Measurements from ENCODE around the gene MUTYH.
A peak's percentile ranks its signal among the peaks of the same experiment; 100 is the strongest.
"Not testable (repeated sequence)": the region's sequence is repeated elsewhere in the genome, so short reads cannot be mapped to it uniquely, and the experiment has no call there.

MUTYH gene

DNA sequence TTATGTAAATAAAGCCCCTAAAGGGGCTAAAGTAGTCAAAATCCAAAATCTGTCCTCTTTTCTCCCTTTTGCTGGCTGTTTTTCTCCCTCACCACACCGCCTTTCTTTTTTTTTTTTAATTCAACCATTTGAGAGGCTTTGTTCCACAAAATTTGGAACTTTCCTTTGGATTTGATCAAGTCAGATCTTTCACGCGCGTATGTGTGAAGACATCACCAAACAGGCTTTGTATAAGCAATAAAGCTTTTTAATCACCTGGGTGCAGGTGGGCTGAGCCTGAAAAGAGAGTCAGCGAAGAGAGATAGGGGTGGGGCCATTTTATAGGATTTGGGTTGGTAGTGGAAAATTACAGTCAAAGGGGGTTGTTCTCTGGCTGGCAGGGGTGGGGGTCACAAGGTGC is 18.8 kb downstream of the MUTYH start:
- DNase-seq (ENCODE audit: low spot score), result no peak

DNA sequence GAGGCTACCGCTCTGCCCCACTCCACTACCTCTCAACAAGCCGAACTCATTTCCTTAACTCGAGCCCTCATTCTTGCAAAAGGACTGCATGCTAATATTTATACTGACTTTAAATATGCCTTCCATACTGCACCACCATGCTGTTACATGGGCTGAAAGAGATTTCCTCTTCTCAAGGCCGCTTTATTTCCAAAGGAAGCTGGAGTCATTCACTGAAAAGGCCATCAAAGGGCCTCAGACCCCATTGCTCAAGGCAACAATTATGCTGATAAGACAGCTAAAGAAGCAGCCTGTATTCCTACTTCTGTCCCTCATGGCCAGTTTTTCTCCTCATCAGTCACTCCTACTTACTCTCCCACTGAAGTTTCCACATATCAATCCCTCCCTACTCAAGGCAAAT is 20.5 kb downstream of the MUTYH start:
- DNase-seq (ENCODE audit: low spot score), result no peak

DNA sequence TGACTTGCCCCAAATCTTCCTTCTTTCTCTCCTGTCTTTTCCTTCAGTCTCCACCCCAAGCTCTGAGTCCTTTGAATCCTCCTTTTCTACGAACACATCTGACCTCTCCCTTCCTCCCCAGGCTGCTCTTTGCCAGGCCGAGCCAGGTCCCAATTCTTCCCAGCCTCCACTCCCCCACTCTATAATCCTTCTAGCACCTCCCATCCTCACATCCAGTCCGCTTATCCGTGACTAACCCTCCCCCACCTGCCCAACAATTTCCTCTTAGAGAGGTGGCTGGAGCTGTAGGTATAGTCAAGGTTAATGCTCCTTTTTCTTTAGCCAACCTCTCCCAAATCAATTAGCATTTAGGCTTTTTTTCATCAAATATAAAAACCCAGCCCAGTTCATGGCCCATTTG is 23.1 kb downstream of the MUTYH start:
- no peak for DNase-seq (ENCODE audit: low spot score)

DNA sequence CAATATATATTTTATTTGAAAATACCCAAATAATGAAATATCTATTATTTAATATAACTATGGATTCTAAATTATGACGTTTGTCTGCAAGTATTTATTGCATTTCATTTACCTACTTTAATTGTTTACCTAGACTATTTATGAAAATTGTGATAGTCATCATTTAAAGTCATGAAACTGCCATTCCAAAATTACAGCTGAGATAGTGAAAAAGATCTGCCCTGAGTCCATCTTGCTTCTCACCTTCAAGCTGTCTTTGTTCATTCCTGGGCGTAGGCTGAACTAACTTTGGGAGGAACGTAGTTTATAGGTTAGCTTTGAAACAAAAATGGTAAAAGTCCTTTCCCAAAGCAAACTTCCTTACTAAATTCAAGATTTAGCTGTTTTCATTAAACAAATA is 26.0 kb downstream of the MUTYH start:
- DNase-seq (ENCODE audit: low spot score), result no peak

DNA sequence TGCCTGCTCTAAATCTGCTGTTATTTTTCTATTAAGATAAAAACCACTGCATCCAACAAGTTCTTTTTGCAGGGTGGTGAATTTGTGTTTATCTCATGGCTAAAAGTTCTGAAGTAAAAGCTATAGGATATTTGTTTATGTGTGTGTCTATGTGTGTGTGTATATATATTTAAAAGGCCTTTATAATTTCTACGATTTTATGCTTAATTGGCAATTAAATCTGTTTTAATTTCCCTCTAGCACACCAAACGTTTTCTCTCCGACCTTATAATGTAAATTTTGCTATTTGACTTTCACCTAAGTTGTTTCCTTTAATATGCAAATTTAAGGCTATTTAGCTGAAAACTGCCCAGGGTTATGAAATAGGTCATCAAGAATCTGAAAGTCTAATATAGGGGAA is 33.3 kb downstream of the MUTYH start:
- DNase-seq (ENCODE audit: low spot score), result no peak

DNA sequence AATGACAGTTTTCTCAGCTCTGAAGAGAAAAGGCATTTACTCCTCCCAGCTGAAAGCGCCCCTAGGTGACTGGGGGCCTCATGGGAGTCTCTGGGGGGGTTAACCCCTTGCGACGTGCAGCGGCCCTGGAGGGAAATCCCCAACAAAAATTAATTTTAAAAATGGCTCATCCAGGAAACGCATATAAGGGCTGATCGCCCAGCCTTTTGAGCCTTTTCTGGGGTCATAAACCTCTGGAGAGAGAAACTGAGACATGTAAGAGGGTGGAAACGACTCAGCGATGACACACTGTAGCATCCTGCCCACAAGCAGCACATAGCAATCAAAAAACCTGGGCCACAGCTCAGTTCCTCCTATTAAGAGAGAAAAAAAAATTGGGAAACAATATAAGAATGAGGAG is 33.9 kb downstream of the MUTYH start:
- DNase-seq (ENCODE audit: low spot score), result no peak

DNA sequence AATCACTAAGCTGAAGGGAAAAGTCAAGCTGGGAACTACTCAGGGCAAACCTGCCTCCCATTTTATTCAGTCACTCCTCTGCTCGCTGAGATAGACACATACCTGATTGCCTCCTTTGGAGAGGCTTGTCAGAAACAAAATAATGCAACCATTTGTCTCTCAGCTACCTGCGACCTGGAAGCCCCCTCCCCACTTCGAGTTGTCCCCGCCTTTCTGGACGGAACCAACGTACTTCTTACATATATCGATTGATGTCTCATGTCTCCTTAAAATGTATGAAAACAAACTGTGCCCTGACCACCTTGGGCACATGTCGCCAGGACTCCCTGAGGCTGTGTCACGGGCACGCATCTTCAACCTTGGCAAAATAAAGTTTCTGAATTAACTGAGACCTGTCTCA is 35.0 kb downstream of the MUTYH start:
- DNase-seq (ENCODE audit: low spot score), result no peak

DNA sequence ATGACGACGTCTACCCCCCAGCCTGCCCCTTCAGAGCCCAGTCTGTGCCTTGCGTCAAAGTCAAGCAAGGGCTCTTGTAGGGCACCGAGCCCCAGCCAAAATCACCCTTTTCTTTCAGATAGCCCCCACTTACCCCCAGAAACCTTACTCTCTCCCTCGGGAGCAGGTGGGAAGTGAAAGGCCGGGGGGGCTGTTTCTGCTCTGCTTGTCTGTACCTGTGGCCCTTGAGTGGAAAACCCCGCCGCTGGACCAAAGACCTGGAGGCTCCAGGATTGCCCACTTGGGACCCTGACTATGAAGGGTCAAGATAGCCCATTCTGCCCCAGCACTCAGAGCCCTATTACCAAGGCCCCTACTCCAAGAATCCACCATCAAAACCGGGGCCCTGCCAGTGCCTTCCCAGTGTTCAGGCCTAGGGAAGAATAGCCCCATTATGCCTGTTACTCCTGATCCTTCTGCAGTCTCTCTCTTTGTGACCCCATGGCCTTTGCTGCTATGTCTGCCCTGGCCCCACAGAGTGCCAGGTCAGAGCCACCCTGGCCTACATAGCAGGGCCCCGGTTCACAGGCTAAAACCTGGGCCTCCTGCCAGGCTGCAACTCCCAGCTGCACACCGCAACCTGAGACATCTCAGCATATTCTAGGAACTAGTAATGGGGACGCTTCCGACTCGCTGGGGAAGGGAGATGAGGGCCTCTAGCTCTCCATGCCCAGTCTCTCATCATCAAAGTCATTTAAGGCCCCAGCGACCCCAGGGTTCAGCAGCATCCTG is 35.7 kb downstream of the MUTYH start:
- DNase-seq (ENCODE audit: low spot score), result peak; percentile 24

DNA sequence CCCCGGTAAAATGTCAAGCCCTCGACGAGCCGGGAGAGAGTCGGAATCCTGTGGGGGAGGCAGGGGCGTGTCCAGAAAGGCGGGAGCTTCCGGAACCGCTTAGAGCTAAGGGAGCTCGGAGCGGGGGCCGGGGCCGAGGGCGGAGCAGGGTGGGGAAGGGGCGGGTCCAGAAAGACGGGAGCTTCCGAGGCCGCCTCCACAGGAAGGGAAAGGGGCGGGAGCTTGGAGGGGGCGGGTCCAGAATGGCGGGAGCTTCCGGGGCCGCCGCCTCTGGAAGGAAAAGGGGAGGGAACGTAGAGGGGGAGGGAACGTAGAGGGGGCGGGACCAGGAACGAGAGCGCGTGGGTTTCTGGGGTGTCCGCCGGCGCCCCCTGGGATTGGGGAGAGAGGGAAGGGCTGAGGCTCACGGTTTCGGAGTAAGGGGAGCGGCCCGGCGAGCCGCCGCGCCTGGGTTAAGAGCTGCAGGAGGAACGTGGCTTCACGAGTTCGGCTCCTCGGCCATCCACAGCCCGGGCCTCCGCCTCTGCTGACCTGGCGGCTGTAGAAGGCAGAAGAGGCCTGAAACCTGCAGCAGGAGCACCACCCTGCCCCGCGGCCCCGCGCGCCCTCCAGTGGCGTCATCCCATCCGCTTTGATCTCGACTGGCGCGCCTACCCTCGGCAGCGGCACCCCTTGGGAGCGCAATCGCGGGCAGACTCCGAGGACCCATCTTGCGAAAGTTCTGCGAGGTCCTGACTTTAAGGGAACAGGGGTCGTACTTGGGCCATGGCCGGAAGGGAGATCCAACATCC is 36.5 kb downstream of the MUTYH start:
- peak; percentile 97 for DNase-seq (ENCODE audit: low spot score)

DNA sequence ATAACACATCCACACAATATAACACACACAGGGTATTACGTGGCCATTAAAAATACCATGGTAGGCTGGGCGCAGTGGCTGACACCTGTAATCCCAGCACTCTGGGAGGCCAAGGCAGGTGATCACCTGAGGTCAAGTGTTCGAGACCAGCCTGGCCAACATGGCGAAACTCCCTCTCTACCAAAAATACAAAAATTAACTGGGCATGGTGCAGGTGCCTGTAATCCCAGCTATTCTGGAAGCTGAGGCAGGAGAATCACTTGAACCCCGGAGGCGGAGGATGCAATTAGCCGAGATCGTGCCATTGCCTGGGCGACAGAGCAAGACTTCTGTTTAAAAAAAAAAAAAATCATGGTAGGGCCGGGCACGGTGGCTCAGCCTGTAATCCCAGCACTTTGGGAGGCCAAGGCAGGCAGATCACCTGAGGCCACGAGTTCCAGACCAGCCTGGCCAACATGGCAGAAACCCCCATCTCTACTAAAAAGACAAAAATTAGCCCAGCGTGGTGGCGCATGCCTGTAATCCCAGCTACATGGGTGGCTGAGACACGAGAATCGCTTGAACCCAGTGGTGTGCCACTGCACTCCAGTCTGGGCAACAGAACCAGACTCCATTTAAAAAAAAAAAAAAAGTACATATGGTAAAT is 37.6 kb downstream of the MUTYH start:
- DNase-seq (ENCODE audit: low spot score), result no peak

DNA sequence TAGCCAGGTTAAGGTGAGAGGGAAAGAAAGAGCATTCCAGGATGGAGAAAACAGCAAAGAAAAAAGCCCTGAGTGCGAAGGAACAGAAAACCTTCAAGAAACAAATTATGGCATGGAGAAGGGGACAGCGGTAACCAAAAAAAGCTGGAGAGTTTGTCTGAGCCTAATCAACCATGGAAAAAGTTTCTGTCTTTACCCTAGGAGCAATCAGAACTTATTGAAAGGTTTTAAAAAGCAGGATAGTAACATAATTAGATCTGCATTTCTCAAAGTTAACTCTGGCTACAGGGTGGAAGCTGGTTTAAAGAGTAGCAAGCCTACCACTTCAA is 39.6 kb downstream of the MUTYH start:
- no peak for DNase-seq (ENCODE audit: low spot score)

DNA sequence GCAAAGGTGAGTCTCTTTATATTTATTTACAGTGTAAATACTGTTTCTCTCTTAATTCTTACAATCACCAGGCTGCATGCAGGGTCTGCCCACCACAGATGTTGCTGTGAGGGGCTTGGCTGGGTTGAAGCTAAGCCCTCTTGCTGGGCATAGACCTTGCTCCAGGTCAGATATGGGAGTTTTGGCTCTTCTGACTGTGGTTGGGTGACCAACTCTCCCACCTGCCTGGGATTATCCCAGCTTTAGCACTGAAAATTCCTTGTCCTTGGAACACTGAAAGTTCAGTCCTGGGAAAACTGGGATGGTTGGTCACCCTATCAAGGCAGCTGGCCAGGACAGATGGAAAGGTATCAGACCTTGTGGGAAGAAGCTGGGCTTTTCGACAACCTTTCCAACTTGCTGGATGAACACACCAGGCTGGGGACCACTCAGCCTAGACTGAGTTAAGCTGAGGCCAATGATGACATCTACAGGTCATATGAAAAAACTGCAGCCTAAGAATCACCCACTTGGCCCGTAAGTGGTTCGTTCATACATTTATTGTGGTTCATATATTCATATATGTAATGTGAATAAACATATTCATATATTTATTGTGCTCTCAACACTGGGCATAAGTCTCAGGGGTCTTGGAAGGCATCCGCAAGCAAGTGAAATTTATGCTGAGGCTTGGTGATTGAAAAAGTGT is 40.1 kb downstream of the MUTYH start:
- peak; percentile 83 for DNase-seq (ENCODE audit: low spot score)

DNA sequence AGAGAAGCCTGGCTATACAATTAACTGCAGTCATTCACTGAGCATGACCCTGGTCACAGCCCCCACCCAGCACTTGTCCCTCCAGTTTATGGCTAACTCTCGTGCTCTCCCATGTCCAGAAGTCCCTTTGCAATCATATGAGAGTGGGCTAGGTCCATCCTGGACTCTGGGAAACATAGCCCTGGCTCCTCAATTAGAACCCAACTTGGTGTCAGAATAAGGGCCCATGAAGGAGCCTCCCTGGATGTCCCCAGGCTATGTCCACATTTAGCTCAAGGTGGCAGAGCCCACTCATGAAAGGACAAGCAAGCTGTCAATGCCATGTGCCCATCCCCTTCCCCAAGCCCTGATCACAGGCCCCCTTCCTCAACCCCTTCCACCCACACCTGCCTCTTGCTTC is 40.9 kb downstream of the MUTYH start:
- no peak for DNase-seq (ENCODE audit: low spot score)

DNA sequence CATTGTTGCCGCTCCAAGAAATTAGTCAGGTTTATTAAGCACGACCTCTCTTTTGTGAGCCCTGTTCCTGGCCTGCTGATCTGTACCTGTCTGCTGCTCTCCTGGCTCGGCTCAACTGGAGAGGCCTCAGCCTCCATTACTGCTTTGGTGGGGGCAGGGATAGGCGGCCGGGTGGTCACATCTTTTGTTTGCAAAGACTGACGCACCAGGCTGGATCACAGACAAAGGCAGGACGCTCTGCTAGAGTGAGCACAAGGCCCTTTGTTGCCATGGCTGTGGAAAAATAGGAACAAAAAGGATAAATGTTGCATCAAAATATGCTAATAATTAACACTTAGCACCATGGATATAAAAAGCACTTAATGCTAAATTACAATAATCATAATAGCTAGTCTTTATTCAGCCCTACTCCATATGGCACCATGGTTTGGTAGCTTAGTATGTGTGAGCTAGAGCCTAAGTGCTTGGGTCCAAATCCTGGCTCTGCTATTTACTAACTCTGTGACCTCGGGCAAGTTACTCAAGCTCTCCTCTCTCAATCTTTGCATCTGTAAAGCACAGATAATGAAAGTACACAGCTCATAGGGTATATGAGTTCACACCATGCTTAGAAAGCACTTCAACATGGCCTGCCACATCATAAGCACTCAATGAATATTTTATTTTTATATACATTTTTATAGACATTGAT is 42.4 kb downstream of the MUTYH start:
- peak; percentile 37 for DNase-seq (ENCODE audit: low spot score)

DNA sequence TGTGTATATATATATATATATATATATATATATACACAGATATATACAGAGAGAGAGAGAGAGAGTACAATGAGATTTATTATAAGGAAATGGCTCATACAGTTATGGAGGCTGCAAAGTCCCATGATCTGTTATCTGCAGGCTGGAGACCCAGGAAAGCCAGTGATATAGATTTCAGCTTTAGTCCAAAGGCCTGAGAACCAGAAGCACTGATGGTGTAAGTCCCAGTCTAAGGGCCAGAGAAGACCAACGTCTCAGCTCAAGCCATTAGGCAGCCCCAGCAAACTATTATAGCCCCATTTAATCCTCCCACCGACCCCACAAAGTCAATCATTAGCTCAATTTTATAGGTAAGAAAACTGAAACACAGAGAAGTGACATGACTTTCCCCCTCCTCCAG is 48.5 kb downstream of the MUTYH start:
- DNase-seq (ENCODE audit: low spot score), result no peak

DNA sequence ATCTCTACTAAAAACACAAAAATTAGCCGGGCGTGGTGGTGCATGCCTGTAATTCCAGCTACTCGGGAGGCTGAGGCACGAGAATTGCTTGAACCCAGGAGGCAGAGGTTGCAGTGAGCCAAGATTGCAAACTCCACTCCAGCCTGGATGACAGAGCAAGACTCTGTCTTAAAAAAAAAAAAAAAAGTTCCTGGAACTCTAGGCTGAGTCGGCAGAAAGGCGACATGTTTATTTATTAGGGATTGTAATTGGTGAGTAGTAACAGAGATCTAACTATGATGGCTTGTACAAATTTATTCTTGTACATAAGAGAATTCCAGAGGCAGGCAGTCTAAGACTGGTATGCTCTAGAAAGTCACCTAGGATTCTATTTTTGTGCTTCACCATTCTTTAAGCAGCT is 49.2 kb downstream of the MUTYH start:
- DNase-seq (ENCODE audit: low spot score), result not testable (repeated sequence)

DNA sequence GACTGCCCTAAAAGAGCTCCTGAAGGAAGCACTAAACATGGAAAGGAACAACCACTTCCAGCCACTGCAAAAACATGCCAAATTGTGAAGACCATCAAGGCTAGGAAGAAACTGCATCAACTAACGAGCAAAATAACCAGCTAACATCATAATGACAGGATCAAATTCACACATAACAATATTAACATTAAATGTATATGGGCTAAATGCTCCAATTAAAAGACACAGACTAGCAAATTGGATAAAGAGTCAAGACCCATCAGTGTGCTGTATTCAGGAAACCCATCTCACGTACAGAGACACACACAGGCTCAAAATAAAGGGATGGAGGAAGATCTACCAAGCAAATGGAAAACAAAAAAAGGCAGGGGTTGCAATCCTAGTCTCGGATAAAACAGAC is 53.7 kb downstream of the MUTYH start:
- DNase-seq (ENCODE audit: low spot score), result not testable (repeated sequence)

DNA sequence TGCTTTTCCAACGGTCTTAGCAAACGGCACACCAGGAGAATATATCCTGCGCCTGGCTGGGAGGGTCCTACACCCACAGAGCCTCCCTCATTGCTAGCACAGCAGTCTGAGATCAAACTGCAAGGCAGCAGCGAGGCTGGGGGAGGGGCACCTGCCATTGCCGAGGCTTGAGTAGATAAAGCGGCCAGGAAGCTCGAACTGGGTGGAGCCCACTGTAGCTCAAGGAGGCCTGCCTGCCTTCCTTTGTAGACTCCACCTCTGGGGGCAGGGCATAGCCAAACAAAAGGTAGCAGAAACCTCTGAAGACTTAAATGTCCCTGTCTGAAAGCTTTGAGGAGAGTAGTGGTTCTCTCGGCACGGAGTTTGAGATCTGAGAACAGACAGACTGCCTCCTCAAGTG is 55.4 kb downstream of the MUTYH start:
- not testable (repeated sequence) for DNase-seq (ENCODE audit: low spot score)

DNA sequence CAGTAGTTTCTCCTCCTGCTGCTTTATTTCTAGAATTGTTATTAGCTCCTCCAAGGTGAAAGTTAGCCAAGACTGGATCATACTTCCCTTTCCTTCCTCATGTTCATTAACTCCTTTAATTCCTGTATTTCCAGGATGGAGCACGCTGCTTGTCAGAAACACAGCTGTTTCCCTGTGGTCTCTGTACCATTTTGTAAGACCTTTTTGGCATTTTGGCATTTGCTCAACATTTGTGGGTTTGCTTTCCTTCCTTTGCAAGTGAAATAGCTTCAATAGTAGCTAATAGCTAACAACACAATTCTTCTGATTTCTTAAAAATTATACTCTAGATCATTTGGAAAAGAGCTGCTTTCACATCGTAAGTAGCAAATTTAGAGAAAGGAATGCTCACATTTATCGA is 57.9 kb downstream of the MUTYH start:
- no peak for DNase-seq (ENCODE audit: low spot score)
